ENCODE results near the gene ZNF746.
A peak's percentile ranks its signal among the peaks of the same experiment; 100 is the strongest.

ZNF746 gene

GRCh38 chr7:149489391-149490024 lies 8.1 kb downstream of the ZNF746 start:
- DNase-seq, result no peak

- DNase-seq, result no peak
Measured at GRCh38 chr7:149479568-149479967, 18.0 kb downstream of the ZNF746 start.

DNA sequence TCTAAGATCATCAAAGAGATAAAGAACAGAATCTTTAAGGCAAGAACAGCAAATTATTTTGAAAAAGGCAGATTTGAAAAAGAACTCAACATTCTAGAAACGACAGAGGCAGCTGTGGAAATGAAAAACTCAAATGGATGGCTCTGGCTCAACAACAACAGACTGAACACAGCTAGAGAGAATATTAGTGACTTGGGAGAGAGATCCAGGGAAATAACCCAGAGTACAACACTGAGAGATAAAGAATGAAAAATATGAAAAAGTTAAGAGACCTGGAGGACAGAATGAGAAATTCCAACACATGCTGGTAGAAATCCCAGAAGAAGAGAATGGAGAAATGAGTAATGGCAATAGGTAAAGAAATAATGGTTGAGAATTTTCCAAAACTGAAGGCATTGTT lies 18.9 kb downstream of the ZNF746 start:
- DNase-seq, result no peak

DNA sequence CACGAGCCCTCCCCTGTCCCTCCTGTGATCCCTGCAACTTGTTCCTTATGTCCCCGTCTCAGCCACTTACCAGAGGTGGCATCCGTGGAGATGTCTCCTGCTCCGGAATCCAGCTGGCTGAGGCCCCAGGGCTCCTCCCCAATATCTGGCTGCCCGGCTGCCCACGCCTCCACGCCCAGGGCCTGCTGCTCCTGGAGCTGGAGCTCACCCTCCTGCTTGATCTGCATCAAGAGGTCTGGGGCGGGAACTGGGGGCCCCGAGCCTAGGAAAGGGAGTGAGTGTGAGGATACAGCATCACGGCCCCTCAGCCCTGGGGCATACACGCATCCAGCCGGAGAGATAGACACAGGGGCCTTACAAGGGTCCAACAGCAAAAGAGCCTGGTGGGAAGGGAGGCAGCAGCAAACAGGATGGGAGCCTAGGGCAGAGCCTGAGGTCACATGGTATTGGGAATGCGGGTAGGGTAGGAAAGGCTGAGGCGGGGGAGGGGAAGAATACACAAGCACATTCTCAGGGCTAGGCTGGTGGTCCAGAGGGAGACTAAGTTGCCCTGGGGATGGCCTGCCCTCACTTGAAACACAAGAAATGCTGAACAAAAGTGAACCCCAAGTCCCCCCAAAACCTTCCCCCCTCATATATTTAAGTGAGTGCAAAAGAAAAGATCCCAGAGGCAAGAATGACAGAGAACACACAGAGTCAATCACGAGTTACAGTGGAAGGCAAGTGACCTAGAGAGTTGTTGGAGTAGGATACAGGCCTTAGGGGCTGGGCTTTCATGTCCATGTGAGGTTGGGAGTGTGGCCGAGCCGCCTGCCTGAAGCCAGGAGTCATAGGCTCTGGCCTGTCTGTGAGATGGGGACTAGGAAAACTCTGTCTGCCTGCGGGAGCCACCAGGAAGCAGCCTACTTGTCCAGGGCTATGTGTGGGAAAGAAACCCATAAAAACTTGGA lies 19.8 kb downstream of the ZNF746 start:
- no peak for DNase-seq

DNA sequence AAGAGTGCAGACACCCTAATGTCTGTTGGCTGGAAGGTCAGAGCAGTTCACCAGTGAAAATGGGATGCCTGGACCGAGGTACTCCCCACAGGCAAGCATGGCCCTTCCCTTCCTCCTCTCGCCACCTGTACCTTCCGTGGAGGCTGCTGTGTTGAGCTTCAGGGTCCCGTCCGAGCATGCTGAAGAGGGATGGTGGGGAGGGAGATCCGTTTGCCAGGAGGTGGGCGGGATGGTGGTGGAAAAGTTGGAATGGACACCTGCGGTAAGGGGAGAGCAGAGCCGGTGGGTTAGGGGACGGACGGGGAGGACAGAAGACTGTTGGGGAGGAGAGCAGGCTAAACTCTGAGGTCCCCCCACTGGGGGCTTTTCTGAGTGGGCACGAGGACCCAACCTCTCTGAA lies 20.8 kb downstream of the ZNF746 start:
- no peak for DNase-seq

DNA sequence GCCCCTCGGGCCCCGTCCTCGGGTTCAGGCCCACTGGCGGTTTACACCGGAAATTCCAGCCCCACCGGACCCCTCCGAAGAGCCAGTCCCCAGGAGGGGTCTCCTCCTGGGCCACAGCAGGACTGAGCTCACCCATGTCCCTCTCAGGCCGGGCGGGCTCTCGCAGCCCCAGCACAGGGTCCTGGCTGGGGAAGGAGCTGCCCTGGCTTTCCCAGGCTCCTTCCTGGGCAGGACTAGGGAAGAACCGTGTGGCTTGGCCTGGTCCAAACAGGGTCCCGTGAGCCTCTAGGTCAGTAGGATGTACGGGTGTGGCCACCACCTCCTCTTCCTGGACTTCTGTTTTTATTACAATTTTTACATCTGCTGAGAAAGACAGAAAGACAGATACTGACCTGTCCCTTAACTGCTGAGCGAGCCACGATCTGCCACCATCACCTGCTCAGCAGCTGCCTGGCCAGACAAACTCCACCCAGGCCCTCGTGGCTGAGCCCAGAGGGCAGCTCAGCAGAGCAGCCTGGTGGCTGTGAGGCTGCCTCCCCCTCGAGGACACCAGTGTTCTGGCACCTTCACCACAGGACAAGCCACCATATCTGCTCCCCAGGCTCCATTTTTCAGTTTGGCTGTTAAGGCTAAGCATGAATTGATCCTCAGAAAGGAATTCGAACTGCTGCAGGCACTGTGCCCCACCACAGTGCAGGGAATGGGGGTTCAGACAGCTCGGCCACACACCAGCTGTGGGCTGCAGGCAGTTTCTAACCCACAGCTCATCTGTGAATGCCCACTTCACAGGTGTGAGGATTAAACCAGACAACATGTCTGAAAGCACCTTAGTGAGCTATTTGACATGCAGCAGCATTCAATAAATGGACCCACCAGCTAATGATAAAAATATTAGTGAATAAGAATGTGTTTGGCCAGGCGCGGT lies 22.2 kb downstream of the ZNF746 start:
- DNase-seq, result no peak

GRCh38 chr7:149474309-149475120 lies 23.1 kb downstream of the ZNF746 start:
- DNase-seq, result no peak

DNA sequence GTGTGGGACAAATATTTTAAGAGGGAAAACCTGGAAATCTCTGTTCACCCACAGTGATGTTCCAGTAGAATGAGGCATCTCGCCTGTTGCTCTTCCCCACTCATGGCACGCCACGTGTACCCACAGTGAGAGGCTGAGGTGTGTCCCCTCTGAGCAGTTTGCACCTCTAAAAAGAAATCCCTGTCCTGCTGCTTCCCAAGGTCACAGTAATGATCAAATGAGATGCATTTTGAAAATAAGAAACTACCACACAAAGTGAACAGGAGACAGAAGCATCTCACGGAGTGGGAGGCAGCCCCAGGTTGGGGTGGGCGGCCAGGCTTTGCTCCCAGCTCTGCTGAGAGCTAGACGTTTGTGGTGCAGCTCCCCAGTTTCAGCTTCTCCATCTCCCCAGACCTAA lies 24.4 kb downstream of the ZNF746 start:
- no peak for DNase-seq

DNA sequence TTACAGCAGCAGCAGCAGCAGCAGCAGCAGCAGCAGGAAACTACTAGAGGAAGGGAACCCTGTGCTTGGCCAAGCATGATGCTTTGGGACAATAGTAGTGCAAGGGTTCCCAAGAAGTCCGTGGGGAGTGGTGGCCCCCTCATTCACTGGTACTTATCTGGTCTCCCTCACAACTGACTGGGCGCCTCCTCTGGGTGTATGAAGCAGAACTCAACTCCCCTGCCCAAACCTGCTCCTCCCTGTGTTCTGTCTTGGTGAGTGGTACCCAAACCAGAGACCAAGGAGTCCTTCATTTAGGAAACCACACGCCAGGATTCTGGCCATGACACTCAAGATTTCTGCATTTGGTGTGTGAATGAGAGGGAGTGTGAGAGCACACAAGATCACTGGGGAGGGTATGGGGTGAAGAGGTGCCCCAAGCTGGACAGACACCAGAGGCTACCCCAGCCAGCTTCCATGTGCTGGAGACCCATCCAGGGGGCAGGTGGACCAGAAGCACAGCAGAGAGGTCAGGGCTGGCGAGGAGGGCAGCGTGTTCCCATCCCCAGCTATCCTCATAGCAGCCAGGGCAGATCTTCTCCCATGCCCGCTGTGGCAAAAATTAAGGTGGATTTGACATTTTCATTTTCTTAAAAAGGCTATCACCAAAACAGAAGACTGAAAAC lies 26.2 kb downstream of the ZNF746 start:
- DNase-seq, result no peak

DNA sequence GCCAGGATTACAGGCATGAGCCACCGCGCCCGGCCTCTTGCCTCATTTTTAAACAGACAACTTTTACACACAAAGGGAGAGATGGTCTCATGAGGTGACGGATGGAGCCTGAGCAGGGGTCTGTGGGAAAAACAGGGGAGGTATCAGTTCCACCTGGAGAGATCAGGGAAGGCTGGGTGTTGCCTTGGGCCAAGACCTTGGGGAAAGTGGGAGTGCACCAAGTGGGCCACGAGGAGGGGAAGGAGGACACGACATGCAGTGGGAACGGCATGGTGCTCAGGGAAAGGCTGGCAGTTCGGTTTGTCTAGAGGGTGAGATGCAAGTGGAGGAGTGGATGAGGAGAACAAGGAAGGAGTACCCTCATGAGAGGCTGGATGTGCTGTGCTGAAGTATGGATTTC lies 27.8 kb downstream of the ZNF746 start:
- no peak for DNase-seq

DNA sequence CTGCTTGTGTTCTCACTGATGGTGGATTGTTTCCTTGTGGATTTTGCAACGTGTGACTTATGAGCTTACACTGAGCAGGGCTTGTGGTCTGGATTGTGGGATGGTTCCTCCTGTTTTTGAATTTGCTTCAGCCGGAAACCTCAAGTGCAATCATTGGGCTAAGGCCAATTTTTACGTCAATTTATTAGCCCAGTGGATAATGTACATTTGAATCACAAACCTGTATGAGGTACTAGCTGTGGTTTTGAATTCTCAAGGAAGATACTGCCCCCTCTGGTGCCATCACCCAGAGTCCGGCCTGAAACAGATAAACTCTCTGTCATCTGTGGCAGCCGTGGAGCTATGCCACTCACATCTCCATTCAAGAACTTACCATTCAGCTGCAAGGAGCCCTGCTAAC lies 29.4 kb downstream of the ZNF746 start:
- no peak for DNase-seq

DNA sequence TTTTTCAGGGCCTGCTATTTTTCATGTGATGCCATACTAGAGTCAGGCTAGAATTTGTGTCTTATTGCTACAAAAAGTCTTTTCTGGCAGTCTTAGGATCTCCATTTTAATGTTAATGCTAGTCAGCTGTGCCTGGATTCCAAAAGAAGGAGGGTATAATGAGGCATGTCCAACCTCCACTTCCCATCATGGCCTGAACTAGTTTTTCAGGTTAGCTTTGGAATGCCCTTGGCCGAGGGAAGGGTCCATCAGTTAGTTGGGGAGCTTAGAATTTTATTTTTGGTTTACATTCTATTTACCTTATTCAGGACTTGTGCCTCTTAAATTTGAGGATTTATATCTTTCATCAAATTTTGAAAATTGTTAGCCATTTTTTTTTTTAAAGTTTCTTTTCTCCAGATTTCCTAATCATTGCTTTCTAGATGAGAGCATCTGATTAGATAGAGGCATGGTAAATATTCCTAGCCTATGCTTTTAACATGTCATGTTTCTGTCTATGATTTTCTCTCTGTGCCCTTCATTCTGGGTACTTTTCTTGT lies 30.2 kb downstream of the ZNF746 start:
- no peak for DNase-seq

- no peak for DNase-seq
Measured at GRCh38 chr7:149466364-149466763, 31.2 kb downstream of the ZNF746 start.

DNA sequence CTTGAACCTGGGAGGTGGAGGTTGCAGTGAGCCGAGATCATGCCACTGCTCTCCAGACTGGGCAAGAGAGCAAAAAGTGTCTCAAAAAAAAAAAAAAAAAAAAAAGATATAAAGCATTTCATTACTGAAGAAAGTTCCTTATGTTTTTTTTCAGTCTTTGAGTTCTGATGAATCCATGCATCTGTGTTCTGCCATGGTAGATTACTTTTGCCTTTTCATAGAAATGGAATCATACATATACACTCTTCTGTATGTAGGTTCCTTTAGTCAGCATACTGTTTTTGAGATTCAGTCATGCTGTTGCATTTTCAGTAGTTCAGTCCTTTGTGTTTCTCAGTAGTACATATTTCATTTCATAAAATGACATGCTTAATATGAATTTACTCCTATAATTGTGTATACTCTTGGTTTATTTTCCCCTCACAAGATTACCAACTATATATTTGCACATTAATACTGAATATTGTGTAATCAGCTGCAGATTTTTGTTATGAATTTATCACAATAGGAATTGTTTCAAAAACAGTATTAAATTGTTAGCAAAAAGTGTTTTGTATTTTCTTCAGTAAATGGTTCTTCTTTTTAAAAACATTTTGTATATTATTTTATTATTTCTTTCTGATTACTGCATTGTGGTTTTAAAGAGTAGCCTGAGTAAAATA lies 34.0 kb downstream of the ZNF746 start:
- no peak for DNase-seq

DNA sequence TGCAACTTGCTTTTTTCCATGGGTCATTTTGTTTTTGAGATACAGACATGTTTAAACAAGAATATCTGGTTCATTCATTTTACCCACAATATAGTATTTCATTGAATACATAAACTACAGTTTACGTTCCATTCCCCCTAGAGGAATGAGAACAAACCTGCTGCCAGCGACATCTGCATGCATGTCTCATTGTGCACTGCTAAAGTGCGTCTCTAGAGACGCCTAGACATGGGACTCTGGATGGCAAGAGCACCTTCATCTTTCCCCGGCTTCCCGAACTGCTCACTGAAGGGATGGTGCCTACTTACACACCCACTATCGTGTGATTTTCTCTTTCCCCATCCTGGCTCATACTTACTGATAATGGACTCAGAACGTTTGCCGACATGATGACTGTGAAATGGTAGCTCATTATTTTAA lies 35.5 kb downstream of the ZNF746 start:
- DNase-seq, result no peak

GRCh38 chr7:149460493-149461277 lies 36.9 kb downstream of the ZNF746 start, which contains the start of gene ZNF777:
TSS of gene ZNF777 (minus strand) at chr7:149461062. CDS start at chr7:149456022, 5,040 bp downstream.
- DNase-seq, result peak; percentile 76 to 79

DNA sequence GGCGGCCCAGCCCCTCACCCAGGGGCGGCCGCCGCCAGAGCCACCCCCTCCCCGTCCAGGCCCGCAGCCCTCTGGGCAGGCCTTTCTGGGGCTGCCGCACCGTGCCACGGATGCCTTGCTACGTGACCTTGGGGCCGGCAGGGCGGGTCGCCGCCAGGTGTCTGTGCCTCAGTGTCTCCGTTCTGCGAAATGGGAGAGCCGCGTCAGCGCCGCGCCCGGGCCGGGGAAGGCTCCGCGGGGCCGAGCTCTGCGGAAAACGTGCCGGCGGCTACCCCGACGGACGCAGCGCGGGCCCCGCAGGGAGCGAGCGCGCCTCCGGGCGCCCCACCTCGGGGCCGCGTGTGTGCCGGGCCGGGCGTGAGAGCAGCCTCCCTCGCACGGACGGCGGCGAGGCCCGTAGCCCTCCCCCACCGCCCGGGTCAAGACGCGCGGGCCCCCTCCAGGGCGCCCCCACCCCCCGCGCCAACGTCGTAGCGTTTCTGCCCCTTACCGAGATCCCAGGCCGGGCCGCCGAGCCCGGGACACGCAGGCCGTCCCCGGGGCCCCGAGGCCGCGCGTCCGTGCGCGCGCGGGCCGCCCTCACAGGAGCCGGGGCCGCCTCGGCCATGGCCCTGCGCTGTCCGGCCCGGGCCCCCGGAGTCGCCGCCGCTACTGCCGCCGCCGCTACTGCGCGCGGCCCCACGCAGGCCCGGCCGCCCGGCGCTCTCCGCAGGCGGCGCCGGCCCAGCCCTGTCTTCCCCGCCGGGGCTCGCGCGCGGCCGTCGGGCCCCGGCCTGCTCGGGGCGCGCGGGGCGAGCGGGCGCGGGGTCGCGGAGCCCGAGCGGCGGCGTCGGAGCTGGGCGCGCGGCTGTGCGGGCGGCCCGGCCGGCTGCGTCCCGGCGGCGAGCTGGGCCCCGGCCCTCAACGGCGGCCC lies 37.8 kb downstream of the ZNF746 start:
- no peak for DNase-seq

- no peak for DNase-seq
Measured at GRCh38 chr7:149459201-149459539, 38.4 kb downstream of the ZNF746 start.

DNA sequence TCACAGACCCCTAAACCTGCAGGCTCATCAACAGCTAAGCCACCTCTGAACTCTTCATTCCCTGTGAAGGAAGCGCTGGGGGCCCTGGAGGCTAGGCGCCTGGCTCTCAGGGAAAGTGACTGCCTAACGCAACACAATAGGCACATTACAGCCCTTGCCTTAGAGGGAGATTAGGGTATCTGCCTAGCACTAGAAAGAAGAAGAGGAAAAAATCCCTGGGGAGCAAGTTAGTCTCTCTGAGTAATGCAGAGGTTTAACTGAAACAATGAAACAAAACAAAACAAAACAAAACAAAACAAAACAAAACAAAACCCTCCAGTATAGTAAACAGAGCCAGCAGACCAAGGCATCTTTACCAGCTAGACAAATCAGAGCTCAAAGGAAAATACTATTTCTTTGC lies 39.4 kb downstream of the ZNF746 start:
- no peak for DNase-seq
